GM21723 (cell line): ENCODE measurements around the gene PCDHA10.
"Not testable (repeated sequence)": the region's sequence is repeated elsewhere in the genome, so short reads cannot be mapped to it uniquely, and the experiment has no call there.

Source experiments
- ATAC-seq: cut with Tn5 transposase; IDR thresholded peaks from one replicate; pipeline ENCODE4 v1.9.1; 2021; ENCODE audit warnings: mild to moderate bottlenecking, moderate library complexity; ENCODE audit not compliant: unreplicated experiment

The PCDHA10 gene, protein sequence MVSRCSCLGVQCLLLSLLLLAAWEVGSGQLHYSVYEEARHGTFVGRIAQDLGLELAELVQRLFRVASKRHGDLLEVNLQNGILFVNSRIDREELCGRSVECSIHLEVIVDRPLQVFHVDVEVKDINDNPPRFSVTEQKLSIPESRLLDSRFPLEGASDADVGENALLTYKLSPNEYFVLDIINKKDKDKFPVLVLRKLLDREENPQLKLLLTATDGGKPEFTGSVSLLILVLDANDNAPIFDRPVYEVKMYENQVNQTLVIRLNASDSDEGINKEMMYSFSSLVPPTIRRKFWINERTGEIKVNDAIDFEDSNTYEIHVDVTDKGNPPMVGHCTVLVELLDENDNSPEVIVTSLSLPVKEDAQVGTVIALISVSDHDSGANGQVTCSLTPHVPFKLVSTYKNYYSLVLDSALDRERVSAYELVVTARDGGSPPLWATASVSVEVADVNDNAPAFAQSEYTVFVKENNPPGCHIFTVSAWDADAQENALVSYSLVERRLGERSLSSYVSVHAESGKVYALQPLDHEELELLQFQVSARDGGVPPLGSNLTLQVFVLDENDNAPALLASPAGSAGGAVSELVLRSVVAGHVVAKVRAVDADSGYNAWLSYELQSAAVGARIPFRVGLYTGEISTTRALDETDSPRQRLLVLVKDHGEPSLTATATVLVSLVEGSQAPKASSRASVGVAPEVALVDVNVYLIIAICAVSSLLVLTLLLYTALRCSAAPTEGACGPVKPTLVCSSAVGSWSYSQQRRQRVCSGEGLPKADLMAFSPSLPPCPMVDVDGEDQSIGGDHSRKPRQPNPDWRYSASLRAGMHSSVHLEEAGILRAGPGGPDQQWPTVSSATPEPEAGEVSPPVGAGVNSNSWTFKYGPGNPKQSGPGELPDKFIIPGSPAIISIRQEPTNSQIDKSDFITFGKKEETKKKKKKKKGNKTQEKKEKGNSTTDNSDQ

DNA sequence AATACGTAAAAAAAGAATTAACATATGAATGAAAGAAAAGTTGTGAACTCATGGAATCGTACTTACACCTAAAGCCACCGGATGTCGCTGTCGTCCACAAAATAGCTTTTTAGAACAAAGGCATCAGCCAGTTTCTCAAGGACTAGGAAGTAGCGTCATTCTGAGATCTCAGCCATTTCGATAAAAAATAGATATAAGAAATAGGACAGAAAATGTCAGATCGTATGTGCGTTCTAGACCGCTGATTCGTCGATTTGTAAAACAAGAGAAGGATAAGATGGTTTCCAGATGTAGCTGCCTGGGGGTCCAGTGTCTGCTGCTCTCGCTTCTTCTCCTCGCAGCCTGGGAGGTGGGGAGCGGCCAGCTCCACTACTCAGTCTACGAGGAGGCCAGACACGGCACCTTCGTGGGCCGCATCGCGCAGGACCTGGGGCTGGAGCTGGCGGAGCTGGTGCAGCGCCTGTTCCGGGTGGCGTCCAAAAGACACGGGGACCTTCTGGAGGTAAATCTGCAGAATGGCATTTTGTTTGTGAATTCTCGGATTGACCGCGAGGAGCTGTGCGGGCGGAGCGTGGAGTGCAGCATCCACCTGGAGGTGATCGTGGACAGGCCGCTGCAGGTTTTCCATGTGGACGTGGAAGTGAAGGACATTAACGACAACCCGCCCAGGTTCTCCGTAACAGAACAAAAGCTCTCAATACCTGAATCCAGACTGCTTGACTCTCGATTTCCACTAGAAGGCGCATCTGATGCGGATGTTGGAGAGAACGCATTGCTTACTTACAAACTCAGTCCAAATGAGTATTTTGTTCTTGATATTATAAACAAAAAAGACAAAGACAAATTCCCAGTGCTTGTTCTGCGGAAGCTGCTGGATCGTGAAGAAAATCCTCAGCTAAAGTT, at the start of gene PCDHA10:
Gene PCDHA10 (plus strand): TSS at position 126 of the 903 bp plus-strand sequence. CDS start 152 bp downstream, at position 278.
- ATAC-seq: no peak

DNA sequence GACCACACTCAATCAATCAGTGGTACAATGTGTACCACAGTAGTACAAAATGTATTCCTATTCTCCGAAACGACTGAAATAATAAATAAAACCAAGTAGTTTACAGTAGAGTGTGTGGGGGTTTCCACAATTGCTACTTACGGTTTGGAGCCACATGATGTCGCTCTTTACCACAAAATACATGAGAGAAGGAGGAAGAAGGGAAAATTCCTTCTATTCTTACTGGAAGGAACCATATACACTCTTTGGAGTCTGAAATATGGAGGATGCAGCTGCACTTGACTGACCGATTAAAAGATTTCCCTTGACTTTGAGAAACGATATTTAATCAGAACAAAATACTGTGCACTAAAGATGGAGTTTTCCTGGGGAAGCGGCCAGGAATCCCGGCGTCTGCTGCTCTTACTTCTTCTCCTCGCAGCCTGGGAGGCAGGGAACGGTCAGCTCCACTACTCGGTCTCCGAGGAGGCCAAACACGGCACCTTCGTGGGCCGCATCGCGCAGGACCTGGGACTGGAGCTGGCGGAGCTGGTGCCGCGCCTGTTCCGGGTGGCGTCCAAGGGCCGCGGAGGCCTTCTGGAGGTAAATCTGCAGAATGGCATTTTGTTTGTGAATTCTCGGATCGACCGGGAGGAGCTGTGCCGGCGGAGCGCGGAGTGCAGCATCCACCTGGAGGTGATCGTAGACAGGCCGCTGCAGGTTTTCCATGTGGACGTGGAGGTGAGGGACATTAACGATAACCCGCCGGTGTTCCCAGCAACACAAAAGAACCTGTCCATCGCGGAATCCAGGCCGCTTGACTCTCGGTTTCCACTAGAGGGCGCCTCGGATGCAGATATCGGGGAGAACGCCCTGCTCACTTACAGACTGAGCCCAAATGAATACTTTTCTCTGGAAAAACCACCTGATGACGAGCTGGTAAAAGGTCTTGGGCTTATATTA, 48.6 kb upstream of the PCDHA10 start, which contains the start of gene PCDHA4:
Gene PCDHA4 (plus strand): TSS at position 235 of the 942 bp plus-strand sequence.
- ATAC-seq: no peak

DNA sequence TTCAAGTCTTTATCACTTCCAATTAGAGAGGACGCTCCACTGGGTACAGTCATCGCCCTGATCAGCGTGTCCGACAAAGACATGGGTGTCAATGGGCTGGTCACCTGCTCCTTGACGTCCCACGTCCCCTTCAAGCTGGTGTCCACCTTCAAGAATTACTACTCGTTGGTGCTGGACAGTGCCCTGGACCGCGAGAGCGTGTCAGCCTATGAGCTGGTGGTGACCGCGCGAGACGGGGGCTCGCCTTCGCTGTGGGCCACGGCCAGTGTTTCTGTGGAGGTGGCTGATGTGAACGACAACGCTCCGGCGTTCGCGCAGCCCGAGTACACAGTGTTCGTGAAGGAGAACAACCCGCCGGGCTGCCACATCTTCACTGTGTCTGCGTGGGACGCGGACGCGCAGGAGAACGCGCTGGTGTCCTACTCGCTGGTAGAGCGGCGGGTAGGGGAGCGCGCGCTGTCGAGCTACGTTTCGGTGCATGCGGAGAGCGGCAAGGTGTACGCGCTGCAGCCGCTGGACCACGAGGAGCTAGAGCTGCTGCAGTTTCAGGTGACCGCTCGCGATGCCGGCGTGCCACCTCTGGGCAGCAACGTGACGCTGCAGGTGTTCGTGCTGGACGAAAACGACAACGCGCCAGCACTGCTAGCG, 47.3 kb upstream of the PCDHA10 start:
- not testable (repeated sequence) for ATAC-seq

DNA sequence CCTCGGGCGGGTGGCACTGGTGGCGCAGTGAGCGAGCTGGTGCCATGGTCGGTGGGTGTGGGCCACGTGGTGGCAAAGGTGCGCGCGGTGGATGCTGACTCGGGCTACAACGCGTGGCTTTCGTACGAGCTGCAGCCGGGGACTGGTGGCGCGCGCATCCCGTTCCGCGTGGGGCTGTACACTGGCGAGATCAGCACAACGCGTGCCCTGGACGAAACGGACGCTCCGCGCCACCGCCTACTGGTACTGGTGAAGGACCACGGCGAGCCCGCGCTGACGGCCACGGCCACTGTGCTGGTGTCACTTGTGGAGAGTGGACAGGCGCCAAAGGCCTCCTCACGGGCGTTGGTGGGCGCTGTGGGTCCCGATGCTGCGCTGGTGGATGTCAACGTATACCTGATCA, 46.8 kb upstream of the PCDHA10 start:
- no peak for ATAC-seq

DNA sequence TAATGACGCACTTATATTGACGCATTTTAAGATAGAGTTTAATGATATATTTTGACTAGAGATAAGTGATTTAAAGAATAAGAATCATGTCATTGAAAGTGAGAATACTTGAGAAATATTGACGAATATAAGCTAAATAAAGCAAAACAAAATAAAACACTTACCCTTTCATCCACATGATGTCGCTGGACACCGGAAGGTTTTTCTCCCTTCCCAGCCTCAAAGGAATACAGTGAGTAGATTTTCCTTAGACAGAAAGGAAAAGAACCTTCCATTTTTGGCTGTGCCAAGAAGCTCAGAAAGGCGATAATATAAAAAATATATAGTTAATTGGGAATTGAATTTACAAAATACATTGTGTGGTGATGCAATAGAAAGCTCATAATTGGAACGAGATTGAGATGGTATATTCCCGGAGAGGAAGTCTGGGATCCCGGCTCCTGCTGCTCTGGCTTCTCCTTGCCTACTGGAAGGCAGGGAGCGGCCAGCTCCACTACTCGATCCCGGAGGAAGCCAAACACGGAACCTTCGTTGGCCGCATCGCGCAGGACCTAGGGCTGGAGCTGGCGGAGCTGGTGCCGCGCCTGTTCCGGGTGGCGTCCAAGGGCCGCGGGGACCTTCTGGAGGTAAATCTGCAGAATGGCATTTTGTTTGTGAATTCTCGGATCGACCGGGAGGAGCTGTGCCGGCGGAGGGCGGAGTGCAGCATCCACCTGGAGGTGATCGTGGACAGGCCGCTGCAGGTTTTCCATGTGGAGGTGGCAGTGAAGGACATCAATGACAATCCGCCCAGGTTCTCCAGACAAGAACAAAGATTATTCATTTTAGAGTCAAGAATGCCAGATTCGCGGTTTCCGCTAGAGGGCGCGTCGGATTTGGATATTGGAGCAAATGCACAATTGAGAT, 34.1 kb upstream of the PCDHA10 start, which contains the start of gene PCDHA5:
Gene PCDHA5 (plus strand): TSS at position 239 of the 906 bp plus-strand sequence.
- no peak for ATAC-seq

DNA sequence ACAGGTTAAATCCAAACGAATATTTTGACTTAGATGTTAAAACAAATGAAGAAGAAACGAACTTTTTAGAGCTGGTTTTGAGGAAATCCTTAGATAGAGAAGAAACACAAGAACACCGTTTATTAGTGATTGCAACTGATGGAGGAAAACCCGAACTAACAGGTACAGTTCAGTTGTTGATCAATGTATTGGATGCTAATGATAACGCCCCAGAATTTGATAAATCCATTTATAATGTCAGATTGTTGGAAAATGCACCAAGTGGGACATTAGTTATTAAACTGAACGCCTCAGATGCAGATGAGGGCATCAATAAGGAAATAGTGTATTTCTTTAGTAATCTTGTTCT, 33.4 kb upstream of the PCDHA10 start:
- ATAC-seq: no peak

DNA sequence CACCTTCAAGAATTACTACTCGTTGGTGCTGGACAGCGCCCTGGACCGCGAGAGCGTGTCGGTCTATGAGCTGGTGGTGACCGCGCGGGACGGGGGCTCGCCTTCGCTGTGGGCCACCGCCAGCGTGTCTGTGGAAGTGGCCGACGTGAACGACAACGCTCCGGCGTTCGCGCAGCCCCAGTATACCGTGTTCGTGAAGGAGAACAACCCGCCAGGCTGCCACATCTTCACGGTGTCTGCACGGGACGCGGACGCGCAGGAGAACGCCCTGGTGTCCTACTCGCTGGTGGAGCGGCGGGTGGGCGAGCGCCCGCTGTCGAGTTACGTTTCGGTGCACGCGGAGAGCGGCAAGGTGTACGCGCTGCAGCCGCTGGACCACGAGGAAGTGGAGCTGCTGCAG, 32.7 kb upstream of the PCDHA10 start:
- not testable (repeated sequence) for ATAC-seq

DNA sequence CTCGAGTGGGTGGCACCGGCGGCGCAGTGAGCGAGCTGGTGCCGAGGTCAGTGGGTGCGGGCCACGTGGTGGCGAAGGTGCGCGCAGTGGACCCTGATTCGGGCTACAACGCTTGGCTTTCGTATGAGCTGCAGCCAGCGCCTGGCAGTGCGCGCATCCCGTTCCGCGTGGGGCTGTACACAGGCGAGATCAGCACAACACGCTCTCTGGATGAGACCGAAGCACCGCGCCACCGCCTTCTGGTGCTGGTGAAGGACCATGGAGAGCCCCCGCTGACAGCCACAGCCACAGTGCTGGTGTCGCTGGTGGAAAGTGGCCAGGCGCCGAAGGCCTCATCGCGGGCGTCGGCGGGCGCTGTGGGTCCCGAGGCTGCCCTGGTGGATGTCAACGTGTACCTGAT, 32.2 kb upstream of the PCDHA10 start:
- ATAC-seq: no peak

DNA sequence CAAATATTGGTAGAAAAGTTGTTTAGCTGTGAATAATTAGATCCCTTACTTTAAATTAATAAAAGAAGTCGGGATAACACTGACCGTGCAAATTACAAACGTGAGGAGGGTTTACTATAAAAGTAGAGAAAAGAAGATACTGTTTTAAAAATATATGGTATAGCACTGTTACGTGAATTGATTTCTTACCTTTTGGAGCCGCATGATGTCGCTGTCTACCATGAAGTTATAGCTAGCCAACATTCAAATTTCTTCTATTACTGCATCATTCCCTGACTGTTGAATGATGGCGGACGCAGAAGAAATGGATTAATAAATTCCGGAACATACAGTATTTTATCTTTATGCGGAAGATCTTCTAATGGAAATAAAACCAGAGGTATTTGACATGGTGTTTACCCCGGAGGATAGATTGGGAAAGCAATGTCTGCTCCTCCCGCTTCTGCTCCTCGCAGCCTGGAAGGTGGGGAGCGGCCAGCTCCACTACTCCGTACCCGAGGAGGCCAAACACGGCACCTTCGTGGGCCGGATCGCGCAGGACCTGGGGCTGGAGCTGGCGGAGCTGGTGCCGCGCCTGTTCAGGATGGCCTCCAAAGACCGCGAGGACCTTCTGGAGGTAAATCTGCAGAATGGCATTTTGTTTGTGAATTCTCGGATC, 27.9 kb upstream of the PCDHA10 start, which contains the start of gene PCDHA6:
Gene PCDHA6 (plus strand): TSS at position 257 of the 658 bp plus-strand sequence. CDS start 132 bp downstream, at position 389.
- no peak for ATAC-seq

DNA sequence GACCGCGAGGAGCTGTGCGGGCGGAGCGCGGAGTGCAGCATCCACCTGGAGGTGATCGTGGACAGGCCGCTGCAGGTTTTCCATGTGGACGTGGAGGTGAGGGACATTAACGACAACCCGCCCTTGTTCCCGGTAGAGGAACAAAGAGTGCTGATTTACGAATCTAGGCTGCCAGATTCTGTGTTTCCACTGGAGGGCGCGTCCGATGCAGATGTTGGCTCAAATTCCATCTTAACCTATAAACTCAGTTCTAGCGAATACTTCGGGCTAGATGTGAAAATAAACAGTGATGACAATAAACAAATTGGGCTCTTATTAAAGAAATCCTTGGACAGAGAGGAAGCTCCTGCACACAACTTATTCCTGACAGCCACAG, 27.3 kb upstream of the PCDHA10 start:
- no peak for ATAC-seq

DNA sequence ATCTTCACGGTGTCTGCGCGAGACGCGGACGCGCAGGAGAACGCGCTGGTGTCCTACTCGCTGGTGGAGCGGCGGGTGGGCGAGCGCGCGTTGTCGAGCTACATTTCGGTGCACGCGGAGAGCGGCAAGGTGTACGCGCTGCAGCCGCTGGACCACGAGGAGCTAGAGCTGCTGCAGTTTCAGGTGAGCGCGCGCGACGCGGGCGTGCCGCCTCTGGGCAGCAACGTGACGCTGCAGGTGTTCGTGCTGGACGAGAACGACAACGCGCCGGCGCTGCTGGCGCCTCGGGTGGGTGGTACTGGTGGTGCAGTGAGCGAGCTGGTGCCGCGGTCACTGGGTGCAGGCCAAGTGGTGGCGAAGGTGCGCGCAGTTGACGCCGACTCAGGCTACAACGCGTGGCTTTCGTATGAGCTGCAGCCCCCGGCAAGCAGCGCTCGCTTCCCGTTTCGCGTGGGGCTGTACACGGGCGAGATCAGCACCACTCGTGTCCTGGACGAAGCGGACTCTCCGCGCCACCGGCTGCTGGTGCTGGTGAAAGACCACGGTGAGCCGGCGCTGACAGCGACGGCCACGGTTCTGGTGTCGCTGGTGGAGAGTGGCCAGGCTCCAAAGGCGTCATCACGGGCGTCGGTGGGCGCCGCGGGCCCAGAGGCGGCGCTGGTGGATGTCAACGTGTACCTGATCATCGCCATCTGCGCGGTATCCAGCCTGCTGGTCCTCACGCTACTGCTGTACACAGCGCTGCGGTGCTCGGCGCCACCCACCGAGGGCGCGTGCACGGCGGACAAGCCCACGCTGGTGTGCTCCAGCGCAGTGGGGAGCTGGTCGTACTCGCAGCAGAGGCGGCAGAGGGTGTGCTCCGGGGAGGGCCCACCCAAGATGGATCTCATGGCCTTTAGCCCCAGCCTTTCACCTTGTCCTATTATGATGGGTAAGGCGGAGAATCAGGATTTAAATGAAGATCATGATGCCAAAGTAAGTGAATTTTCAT, 25.9 kb upstream of the PCDHA10 start:
- ATAC-seq: not testable (repeated sequence)

DNA sequence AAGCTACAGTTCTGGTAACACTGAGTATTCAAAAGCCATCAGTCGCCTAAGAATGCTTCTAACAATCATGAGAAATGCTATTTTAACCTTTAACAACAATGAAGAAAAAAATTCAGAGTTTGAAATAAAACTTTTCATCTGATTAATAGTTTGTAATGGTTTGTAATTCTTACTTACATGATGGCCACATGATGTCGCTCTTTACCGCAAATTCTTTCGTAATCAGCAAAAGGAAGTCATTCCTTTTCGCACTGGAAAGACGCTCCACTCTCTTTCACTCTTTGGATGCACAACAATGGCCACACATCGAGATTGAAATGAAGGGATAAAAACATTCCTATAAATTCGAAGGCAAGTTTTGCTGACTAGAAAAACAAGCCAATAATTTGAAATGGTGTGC, 21.7 kb upstream of the PCDHA10 start, which contains the start of gene PCDHA7:
Gene PCDHA7 (plus strand): TSS at position 277 of the 400 bp plus-strand sequence. CDS start 115 bp downstream, at position 392.
- no peak for ATAC-seq

DNA sequence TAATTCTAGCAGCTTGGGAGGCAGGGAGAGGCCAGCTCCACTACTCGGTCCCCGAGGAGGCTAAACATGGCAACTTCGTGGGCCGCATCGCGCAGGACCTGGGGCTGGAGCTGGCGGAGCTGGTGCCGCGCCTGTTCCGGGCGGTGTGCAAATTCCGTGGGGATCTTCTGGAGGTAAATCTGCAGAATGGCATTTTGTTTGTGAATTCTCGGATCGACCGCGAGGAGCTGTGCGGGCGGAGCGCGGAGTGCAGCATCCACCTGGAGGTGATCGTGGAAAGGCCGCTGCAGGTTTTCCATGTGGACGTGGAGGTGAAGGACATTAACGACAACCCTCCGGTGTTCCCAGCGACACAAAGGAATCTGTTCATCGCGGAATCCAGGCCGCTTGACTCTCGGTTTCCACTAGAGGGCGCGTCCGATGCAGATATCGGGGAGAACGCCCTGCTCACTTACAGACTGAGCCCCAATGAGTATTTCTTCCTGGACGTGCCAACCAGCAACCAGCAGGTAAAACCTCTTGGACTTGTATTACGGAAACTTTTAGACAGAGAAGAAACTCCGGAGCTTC, 21.2 kb upstream of the PCDHA10 start:
- not testable (repeated sequence) for ATAC-seq

DNA sequence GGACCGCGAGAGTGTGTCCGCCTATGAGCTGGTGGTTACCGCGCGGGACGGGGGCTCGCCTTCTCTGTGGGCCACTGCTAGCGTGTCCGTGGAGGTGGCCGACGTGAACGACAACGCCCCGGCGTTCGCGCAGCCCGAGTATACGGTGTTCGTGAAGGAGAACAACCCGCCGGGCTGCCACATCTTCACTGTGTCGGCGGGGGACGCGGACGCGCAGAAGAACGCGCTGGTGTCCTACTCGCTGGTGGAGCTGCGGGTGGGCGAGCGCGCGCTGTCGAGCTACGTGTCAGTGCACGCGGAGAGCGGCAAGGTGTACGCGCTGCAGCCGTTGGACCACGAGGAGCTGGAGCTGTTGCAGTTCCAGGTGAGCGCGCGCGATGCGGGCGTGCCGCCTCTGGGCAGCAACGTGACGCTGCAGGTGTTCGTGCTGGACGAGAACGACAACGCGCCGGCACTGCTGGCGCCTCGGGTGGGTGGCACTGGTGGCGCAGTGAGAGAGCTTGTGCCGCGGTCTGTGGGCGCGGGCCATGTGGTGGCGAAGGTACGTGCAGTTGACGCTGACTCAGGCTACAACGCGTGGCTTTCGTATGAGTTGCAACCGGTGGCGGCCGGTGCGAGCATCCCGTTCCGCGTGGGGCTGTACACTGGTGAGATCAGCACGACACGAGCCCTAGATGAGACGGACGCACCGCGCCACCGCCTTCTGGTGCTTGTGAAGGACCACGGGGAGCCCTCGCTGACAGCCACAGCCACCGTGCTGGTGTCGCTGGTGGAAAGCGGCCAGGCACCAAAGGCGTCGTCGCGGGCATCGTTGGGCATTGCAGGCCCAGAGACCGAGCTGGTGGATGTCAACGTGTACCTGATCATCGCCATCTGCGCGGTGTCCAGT, 19.8 kb upstream of the PCDHA10 start:
- ATAC-seq: no peak
